ENCODE data around the gene HBD. TPM values are rescaled to one million over a fixed set of nuclear protein-coding genes. Genes with fewer than 3 reads are reported as not detected.
A peak's percentile ranks its signal among the peaks of the same experiment; 100 is the strongest.

Gene HBD
- total RNA-seq (2014; rRNA removed; shearing (Covaris generic); ENCODE audit: low replicate concordance) = not detected in 2 replicates

GRCh38 chr11:5234381-5234834, at the start of gene HBD:
HBD (minus strand) TSS chr11:5234483; CDS start chr11:5234433, 50 bp downstream.
- no peak for DNase-seq
- Histone ChIP-seq H3K4me3 (no peak within 1 kb of the TSS), H3K27me3 (no peaks in the 10 kb centered on the region), H3K9me3 (no peaks in the 10 kb centered on the region), H3K36me3 (no peaks in the 10 kb centered on the region)

- no peak for DNase-seq
- Histone ChIP-seq H3K4me3 (no peak overlapping the region), H3K27me3 (no peaks in the 10 kb centered on the region), H3K36me3 (no peaks in the 10 kb centered on the region), H3K9me3 (no peaks in the 10 kb centered on the region)
Observed at GRCh38 chr11:5283882-5284281, 49.6 kb upstream of the HBD start.

- H3K27me3 ChIP-seq = no peaks in the 10 kb centered on the region
- H3K36me3 ChIP-seq = no peaks in the 10 kb centered on the region
- H3K4me3 ChIP-seq = no peak overlapping the region
- H3K9me3 ChIP-seq = no peaks in the 10 kb centered on the region
- no peak for DNase-seq
Observed at GRCh38 chr11:5283086-5283485, 48.8 kb upstream of the HBD start.

- no peaks in the 10 kb centered on the region for H3K36me3 ChIP-seq
- H3K9me3 ChIP-seq = no peaks in the 10 kb centered on the region
- no peaks in the 10 kb centered on the region for H3K27me3 ChIP-seq
- DNase-seq = no peak
- H3K4me3 ChIP-seq = no peak overlapping the region
Observed at GRCh38 chr11:5282628-5283027, 48.3 kb upstream of the HBD start.

GRCh38 chr11:5281596-5281995, 47.3 kb upstream of the HBD start:
- Histone ChIP-seq H3K4me3 (no peak overlapping the region), H3K27me3 (no peaks in the 10 kb centered on the region), H3K9me3 (no peaks in the 10 kb centered on the region), H3K36me3 (no peaks in the 10 kb centered on the region)
- no peak for DNase-seq

- Histone ChIP-seq H3K4me3 (no peak overlapping the region), H3K27me3 (no peaks in the 10 kb centered on the region), H3K9me3 (no peaks in the 10 kb centered on the region), H3K36me3 (no peaks in the 10 kb centered on the region)
- peak; percentile 97 for DNase-seq
Observed at GRCh38 chr11:5280582-5281102, 46.4 kb upstream of the HBD start.

GRCh38 chr11:5279471-5280090, 45.3 kb upstream of the HBD start:
- no peak for DNase-seq
- no peaks in the 10 kb centered on the region for H3K27me3 ChIP-seq
- no peaks in the 10 kb centered on the region for H3K9me3 ChIP-seq
- no peak overlapping the region for H3K4me3 ChIP-seq
- H3K36me3 ChIP-seq = no peaks in the 10 kb centered on the region

GRCh38 chr11:5277807-5278382, 43.6 kb upstream of the HBD start:
- no peaks in the 10 kb centered on the region for H3K9me3 ChIP-seq
- no peak overlapping the region for H3K4me3 ChIP-seq
- DNase-seq = no peak
- no peaks in the 10 kb centered on the region for H3K27me3 ChIP-seq
- H3K36me3 ChIP-seq = no peaks in the 10 kb centered on the region

- no peaks in the 10 kb centered on the region for H3K36me3 ChIP-seq
- H3K27me3 ChIP-seq = no peaks in the 10 kb centered on the region
- no peak overlapping the region for H3K4me3 ChIP-seq
- no peaks in the 10 kb centered on the region for H3K9me3 ChIP-seq
- DNase-seq = no peak
Observed at GRCh38 chr11:5276697-5277096, 42.4 kb upstream of the HBD start.

- Histone ChIP-seq H3K4me3 (no peak overlapping the region), H3K9me3 (no peaks in the 10 kb centered on the region), H3K27me3 (no peaks in the 10 kb centered on the region), H3K36me3 (no peaks in the 10 kb centered on the region)
- DNase-seq = no peak
Observed at GRCh38 chr11:5275369-5276110, 41.3 kb upstream of the HBD start.

GRCh38 chr11:5274395-5274794, 40.1 kb upstream of the HBD start:
- no peaks in the 10 kb centered on the region for H3K36me3 ChIP-seq
- DNase-seq = no peak

GRCh38 chr11:5272395-5273017, 38.2 kb upstream of the HBD start:
- no peak for DNase-seq
- H3K36me3 ChIP-seq = no peaks in the 10 kb centered on the region
- H3K4me3 ChIP-seq = no peak overlapping the region
- no peaks in the 10 kb centered on the region for H3K27me3 ChIP-seq
- no peaks in the 10 kb centered on the region for H3K9me3 ChIP-seq

More at GRCh38 chr11:5274395-5274794, 40.1 kb upstream of the HBD start:
- Histone ChIP-seq H3K4me3 (no peak overlapping the region), H3K9me3 (no peaks in the 10 kb centered on the region), H3K27me3 (no peaks in the 10 kb centered on the region)

GRCh38 chr11:5269715-5270147, 35.4 kb upstream of the HBD start, which contains the start of gene HBE1:
HBE1 (minus strand) TSS chr11:5269945; CDS start chr11:5269890, 55 bp downstream.
- no peak for DNase-seq
- Histone ChIP-seq H3K27me3 (no peaks in the 10 kb centered on the region), H3K9me3 (no peaks in the 10 kb centered on the region), H3K36me3 (no peaks in the 10 kb centered on the region), H3K4me3 (no peak within 1 kb of the TSS)

GRCh38 chr11:5267033-5267563, 32.8 kb upstream of the HBD start:
- no peaks in the 10 kb centered on the region for H3K9me3 ChIP-seq
- DNase-seq = no peak
- no peaks in the 10 kb centered on the region for H3K36me3 ChIP-seq
- H3K4me3 ChIP-seq = no peak overlapping the region
- H3K27me3 ChIP-seq = no peaks in the 10 kb centered on the region; the same call in 1 of the 2 replicates

GRCh38 chr11:5266609-5267008, 32.3 kb upstream of the HBD start:
- Histone ChIP-seq H3K36me3 (no peaks in the 10 kb centered on the region), H3K4me3 (no peak overlapping the region), H3K9me3 (no peaks in the 10 kb centered on the region), H3K27me3 (no peaks in the 10 kb centered on the region; the same call in 1 of the 2 replicates)
- no peak for DNase-seq

GRCh38 chr11:5265832-5266231, 31.5 kb upstream of the HBD start:
- Histone ChIP-seq H3K27me3 (no peaks in the 10 kb centered on the region; the same call in 1 of the 2 replicates), H3K4me3 (no peak overlapping the region), H3K36me3 (no peaks in the 10 kb centered on the region), H3K9me3 (no peaks in the 10 kb centered on the region)
- no peak for DNase-seq
